Measurements from ENCODE around the gene GABRB1. TPM values are rescaled to one million over a fixed set of nuclear protein-coding genes. Genes with fewer than 3 reads are reported as not detected.

The GABRB1 gene
- total RNA-seq, 2 experiments from 2014 or later = not detected

GRCh38 chr4:47221721-47222120, 190.4 kb downstream of the GABRB1 start:
- H3K36me3 ChIP-seq (ENCODE audit: insufficient read depth, low read length) = no peaks in the 10 kb centered on the region
- no peaks in the 10 kb centered on the region for H3K9me2 ChIP-seq (ENCODE audit: insufficient read depth, low read length)
- no peak for DNase-seq (ENCODE audit: low spot score)
- no peaks in the 10 kb centered on the region for H3K4me1 ChIP-seq (ENCODE audit: insufficient read depth, low read length, poor library complexity, severe bottlenecking)
- H3K27ac ChIP-seq (ENCODE audit: low read depth, low read length, poor library complexity, severe bottlenecking) = no peak overlapping the region
- BruUV-seq (replicated peaks) = no TSS peak
- CTCF ChIA-PET (ENCODE audit: unreplicated experiment) = no interaction called here
- no peak overlapping the region for H3K4me2 ChIP-seq (ENCODE audit: low read length)
- H2AFZ ChIP-seq (ENCODE audit: low read length) = no peak overlapping the region
- H4K20me1 ChIP-seq (ENCODE audit: insufficient read depth, low read length) = no peaks in the 10 kb centered on the region
- H3K79me2 ChIP-seq (ENCODE audit: insufficient read depth, low read depth, low read length) = no peaks in the 10 kb centered on the region
- TF ChIP-seq CTCF (conservative IDR thresholded peaks at IDR 0.05; ENCODE audit: low read length) (no peak), EZH2phosphoT487 (IDR thresholded peaks at IDR 0.05; ENCODE audit: borderline replicate concordance, low read depth, low read length) (no peak)
- H3K4me3 ChIP-seq (ENCODE audit: low read depth, low read length, poor library complexity, severe bottlenecking) = no peak overlapping the region
- POLR2A ChIA-PET = no interaction called here
- intact Hi-C loops (cut with micrococcal nuclease; ENCODE audit: unreplicated experiment) = no loop called here
- H3K9me3 ChIP-seq (ENCODE audit: low read length) = no peaks in the 10 kb centered on the region

GRCh38 chr4:47222276-47222675, 190.9 kb downstream of the GABRB1 start:
- Histone ChIP-seq H3K4me3 (ENCODE audit: low read depth, low read length, poor library complexity, severe bottlenecking) (no peak overlapping the region), H3K9me3 (ENCODE audit: low read length) (no peaks in the 10 kb centered on the region), H4K20me1 (ENCODE audit: insufficient read depth, low read length) (no peaks in the 10 kb centered on the region), H3K79me2 (ENCODE audit: insufficient read depth, low read depth, low read length) (no peaks in the 10 kb centered on the region), H3K4me1 (ENCODE audit: insufficient read depth, low read length, poor library complexity, severe bottlenecking) (no peaks in the 10 kb centered on the region), H3K36me3 (ENCODE audit: insufficient read depth, low read length) (no peaks in the 10 kb centered on the region), H2AFZ (ENCODE audit: low read length) (no peak overlapping the region), H3K27ac (ENCODE audit: low read depth, low read length, poor library complexity, severe bottlenecking) (no peak overlapping the region), H3K9me2 (ENCODE audit: insufficient read depth, low read length) (no peaks in the 10 kb centered on the region), H3K4me2 (ENCODE audit: low read length) (no peak overlapping the region)
- POLR2A ChIA-PET = no interaction called here
- no TSS peak for BruUV-seq (replicated peaks)
- intact Hi-C loops (cut with micrococcal nuclease; ENCODE audit: unreplicated experiment) = no loop called here
- TF ChIP-seq EZH2phosphoT487 (IDR thresholded peaks at IDR 0.05; ENCODE audit: borderline replicate concordance, low read depth, low read length) = no peak
- TF ChIP-seq CTCF (conservative IDR thresholded peaks at IDR 0.05; ENCODE audit: low read length) = no peak
- no peak for DNase-seq (ENCODE audit: low spot score)
- CTCF ChIA-PET (ENCODE audit: unreplicated experiment) = no interaction called here

GRCh38 chr4:47224361-47224760, 193.0 kb downstream of the GABRB1 start:
- Histone ChIP-seq H3K36me3 (ENCODE audit: insufficient read depth, low read length) (no peaks in the 10 kb centered on the region), H3K4me2 (ENCODE audit: low read length) (no peak overlapping the region), H3K9me2 (ENCODE audit: insufficient read depth, low read length) (no peaks in the 10 kb centered on the region), H2AFZ (ENCODE audit: low read length) (no peak overlapping the region), H3K79me2 (ENCODE audit: insufficient read depth, low read depth, low read length) (no peaks in the 10 kb centered on the region), H3K9me3 (ENCODE audit: low read length) (no peaks in the 10 kb centered on the region), H3K4me1 (ENCODE audit: insufficient read depth, low read length, poor library complexity, severe bottlenecking) (no peaks in the 10 kb centered on the region), H4K20me1 (ENCODE audit: insufficient read depth, low read length) (no peaks in the 10 kb centered on the region), H3K27ac (ENCODE audit: low read depth, low read length, poor library complexity, severe bottlenecking) (no peak overlapping the region), H3K4me3 (ENCODE audit: low read depth, low read length, poor library complexity, severe bottlenecking) (no peak overlapping the region)
- DNase-seq (ENCODE audit: low spot score) = no peak
- CTCF ChIA-PET (ENCODE audit: unreplicated experiment) = no interaction called here
- intact Hi-C loops (cut with micrococcal nuclease; ENCODE audit: unreplicated experiment) = no loop called here
- TF ChIP-seq EZH2phosphoT487 (IDR thresholded peaks at IDR 0.05; ENCODE audit: borderline replicate concordance, low read depth, low read length) = no peak
- TF ChIP-seq CTCF (conservative IDR thresholded peaks at IDR 0.05; ENCODE audit: low read length) = no peak
- POLR2A ChIA-PET = interaction anchor here (0.6 kb wide), 1 partner anchor 388 kb away, joined by 3 read pairs; no protein-coding TSS in a partner anchor
- BruUV-seq (replicated peaks) = no TSS peak
